ENCODE data around the gene AP2B1. TPM values are rescaled to one million over a fixed set of nuclear protein-coding genes. Genes with fewer than 3 reads are reported as not detected.

AP2B1 gene
- total and polyA plus RNA-seq, 9 of the 15 experiments (the other 6 are each of a cell fraction or from before 2014, with no cell fraction given) = 60.1 to 287 (median 105) TPM

GRCh38 chr17:35705705-35706104 is 118.6 kb downstream of the AP2B1 start:
- Histone ChIP-seq H3K9me1 (ENCODE audit: control insufficient read depth, insufficient read depth, low read length) (no peaks in the 10 kb centered on the region), H3K36me3 (ENCODE audit: control insufficient read depth, insufficient read depth, low read length) (peaks cover 59% of the 10 kb centered on the region), H3K4me2 (ENCODE audit: insufficient read depth, low read length) (no peak overlapping the region), H3K9me3 (replicated peaks; ENCODE audit: control insufficient read depth, insufficient read depth, low read depth, low read length) (no peaks in the 10 kb centered on the region), H3K79me2 (ENCODE audit: control insufficient read depth, insufficient read depth, low read length) (peaks cover 4% of the 10 kb centered on the region; the same call in 1 of the 3 replicates), H3K4me1 (replicated peaks in 1 of 2; ENCODE audit: control insufficient read depth in 2 of 2, insufficient read depth in 2 of 2, low read length in 2 of 2) (no peaks in the 10 kb centered on the region), H3K27me3 (ENCODE audit: control insufficient read depth in 2 of 2, insufficient read depth in 2 of 2, low read length in 2 of 2) (no peaks in the 10 kb centered on the region), H4K20me1 (replicated peaks; ENCODE audit: control insufficient read depth, insufficient read depth, low read length) (no peaks in the 10 kb centered on the region), H2AFZ (ENCODE audit: low read depth, low read length) (no peak overlapping the region), H3K27ac (ENCODE audit: extremely low read depth, low read depth, low read length) (no peak overlapping the region), H3K9ac (ENCODE audit: insufficient read depth in 1 of 2, low read depth in 2 of 2, low read length in 2 of 2) (no peak overlapping the region), H3K4me3 (no peak overlapping the region)
- ChIA-PET CTCF (ENCODE audit: low intra/inter-chr PET ratio) (no interaction called here), POLR2A (interaction anchor here (0.9 to 1.0 kb wide), 3 partner anchors 10 to 18 kb away, joined by 3 read pairs; no protein-coding TSS in a partner anchor)
- DNase-seq (ENCODE audit: extremely low read depth in 1 of 4, low spot score in 3 of 4) (no peak), FAIRE-seq (no peak), ATAC-seq (no peak)
- BruUV-seq (replicated peaks) = no TSS peak
- WGBS (ENCODE audit: insufficient coverage, low coverage, missing lambda C conversion rate) = 82% methylated on average over 5 of the region's 5 CpGs
- in situ Hi-C loops (cut with MboI) = no loop called here
- intact Hi-C loops (cut with micrococcal nuclease) = no loop called here
- no peak for TF ChIP-seq BHLHE40 (IDR thresholded peaks at IDR 0.05; ENCODE audit: low read length)
- TF ChIP-seq, protein P1, sequence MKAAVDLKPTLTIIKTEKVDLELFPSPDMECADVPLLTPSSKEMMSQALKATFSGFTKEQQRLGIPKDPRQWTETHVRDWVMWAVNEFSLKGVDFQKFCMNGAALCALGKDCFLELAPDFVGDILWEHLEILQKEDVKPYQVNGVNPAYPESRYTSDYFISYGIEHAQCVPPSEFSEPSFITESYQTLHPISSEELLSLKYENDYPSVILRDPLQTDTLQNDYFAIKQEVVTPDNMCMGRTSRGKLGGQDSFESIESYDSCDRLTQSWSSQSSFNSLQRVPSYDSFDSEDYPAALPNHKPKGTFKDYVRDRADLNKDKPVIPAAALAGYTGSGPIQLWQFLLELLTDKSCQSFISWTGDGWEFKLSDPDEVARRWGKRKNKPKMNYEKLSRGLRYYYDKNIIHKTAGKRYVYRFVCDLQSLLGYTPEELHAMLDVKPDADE (conservative IDR thresholded peaks at IDR 0.05; ENCODE audit: control insufficient read depth, low read depth, low read length) = no peak
- no peak for TF ChIP-seq NR2F6 (CRISPR knock-in tag; IDR thresholded peaks at IDR 0.05)
- no peak for TF ChIP-seq CCNT2 (IDR thresholded peaks at IDR 0.05; ENCODE audit: borderline replicate concordance, extremely low read depth, insufficient read length, low read depth, low read length)
- TF ChIP-seq ZNF444 (CRISPR knock-in tag; IDR thresholded peaks at IDR 0.05) = no peak
- TF ChIP-seq ZNF224 (CRISPR knock-in tag; IDR thresholded peaks at IDR 0.05) = no peak
- TF ChIP-seq PBX2 (CRISPR knock-in tag; IDR thresholded peaks at IDR 0.05; ENCODE audit: low read depth) = no peak
- no peak for TF ChIP-seq PBX2 (tag; conservative IDR thresholded peaks at IDR 0.05; ENCODE audit: low read depth)
- TF ChIP-seq ZNF551 (CRISPR knock-in tag; IDR thresholded peaks at IDR 0.05) = no peak
- no peak for TF ChIP-seq FOSL1 (tag; conservative IDR thresholded peaks at IDR 0.05)
- no peak for TF ChIP-seq NR4A1 (CRISPR knock-in tag; IDR thresholded peaks at IDR 0.05)
- TF ChIP-seq NR4A1 (tag; IDR thresholded peaks at IDR 0.05) = no peak
- no peak for TF ChIP-seq ZHX1 (conservative IDR thresholded peaks at IDR 0.05; ENCODE audit: low read length)
- no peak for TF ChIP-seq ZNF124 (CRISPR knock-in tag; IDR thresholded peaks at IDR 0.05)
- no peak for TF ChIP-seq BACH1 (tag; IDR thresholded peaks at IDR 0.05)
- TF ChIP-seq, protein P2, sequence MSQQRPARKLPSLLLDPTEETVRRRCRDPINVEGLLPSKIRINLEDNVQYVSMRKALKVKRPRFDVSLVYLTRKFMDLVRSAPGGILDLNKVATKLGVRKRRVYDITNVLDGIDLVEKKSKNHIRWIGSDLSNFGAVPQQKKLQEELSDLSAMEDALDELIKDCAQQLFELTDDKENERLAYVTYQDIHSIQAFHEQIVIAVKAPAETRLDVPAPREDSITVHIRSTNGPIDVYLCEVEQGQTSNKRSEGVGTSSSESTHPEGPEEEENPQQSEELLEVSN (IDR thresholded peaks at IDR 0.05; ENCODE audit: borderline replicate concordance in 1 of 2, extremely low read depth in 1 of 2, insufficient read depth in 1 of 2, insufficient read length in 1 of 2, low read depth in 1 of 2, low read length in 1 of 2, poor library complexity in 1 of 2, severe bottlenecking in 1 of 2) = no peak

Measured in K562 (cell line).